Prostate gland (tissue), 2 donors: ENCODE results near the gene SFRP5. TPM values are rescaled to one million over a fixed set of nuclear protein-coding genes. Genes with fewer than 3 reads are reported as not detected.
A peak's percentile ranks its signal among the peaks of the same experiment; 100 is the strongest.

Source experiments
- DNase-seq: peaks from one replicate; pipeline ENCODE4 v3.0.0-alpha.2; 2019; ENCODE audit warnings: low spot score
- H3K27ac ChIP-seq, 2 donors: fragments of 200-600 bp; sonication (generic); 2 replicates each; pipeline ENCODE4 v1.5.1; 2017 to 2019
- H3K27me3 ChIP-seq: fragments of 200-600 bp; sonication (generic); replicated peaks from 2 replicates; pipeline ENCODE4 v1.5.1; 2019; ENCODE audit not compliant: insufficient read depth
- H3K36me3 ChIP-seq, 2 donors: fragments of 200-600 bp; sonication (generic); 1 replicate in 1 of 2; 2 replicates in 1 of 2; pipeline versions ENCODE4 v1.5.1 to v1.8.1; 2017 to 2019
- H3K4me1 ChIP-seq: fragments of 200-600 bp; sonication (generic); replicated peaks from 2 replicates; pipeline ENCODE4 v1.5.1; 2019
- H3K4me3 ChIP-seq, 2 donors: fragments of 200-600 bp; sonication (generic); 2 replicates each; pipeline ENCODE4 v1.5.1; 2017 to 2019
- H3K9me3 ChIP-seq: fragments of 200-600 bp; sonication (generic); 2 replicates; pipeline ENCODE4 v1.5.1; 2017
- CTCF ChIP-seq, 4 experiments: fragments of 200-600 bp in 2 of 4; fragments of 450-650 bp in 2 of 4; sonication (generic) in 2 of 4; IDR thresholded peaks; 1 replicate in 3 of 4; 2 replicates in 1 of 4; pipeline ENCODE4 v1.5.1; 2016 to 2019; ENCODE audit warnings: antibody characterized with exemption in 4 of 4, mild to moderate bottlenecking in 2 of 4, moderate library complexity in 2 of 4
- POLR2A ChIP-seq: fragments of 450-650 bp; IDR thresholded peaks from one replicate; pipeline ENCODE4 v1.6.1; 2016; ENCODE audit warnings: antibody characterized with exemption, mild to moderate bottlenecking
- POLR2AphosphoS5 ChIP-seq: sonication (generic); formaldehyde crosslinking; IDR thresholded peaks from one replicate; pipeline ENCODE4 v1.6.1; 2017; ENCODE audit warnings: antibody characterized with exemption
- WGBS: methylation state at CpG from one replicate; pipeline ENCODE4 v1.1.5; 2018; 5-methylcytosine and 5-hydroxymethylcytosine counted together
- intact Hi-C: fragments of 100-400 bp; cut with DNase I; formaldehyde crosslinking; loops from one replicate; pipeline ENCODE4 v1.14.2; 2022
- total RNA-seq, 2 donors: library from RNA; depleted of rRNA; stranded (reverse); fragments of >200 nt; gene quantifications; one replicate each; pipeline ENCODE4 v1.1.0, GENCODE V29; 2016

The SFRP5 gene
- total RNA-seq, 2 donors from 2014 or later = 0.23 to 3.2 TPM

- H3K27ac ChIP-seq = peak overlapping the region; percentile 3 to 53
- WGBS = 32% methylated on average over 8 of the region's 8 CpGs
- no peaks in the 10 kb centered on the region for H3K27me3 ChIP-seq
- intact Hi-C loops = no loop called here
- H3K9me3 ChIP-seq = no peaks in the 10 kb centered on the region
- no peaks in the 10 kb centered on the region for H3K4me1 ChIP-seq
- TF ChIP-seq POLR2AphosphoS5 (peak; percentile 66), POLR2A (peak; percentile 8), CTCF (IDR thresholded peaks at IDR 0.05) (no peak)
- no peaks in the 10 kb centered on the region for H3K36me3 ChIP-seq
- no peak overlapping the region for H3K4me3 ChIP-seq
- DNase-seq = peak; percentile 43
Observed at GRCh38 chr10:97726636-97727178, 45.1 kb downstream of the SFRP5 start.

- Histone ChIP-seq H3K27me3 (no peaks in the 10 kb centered on the region), H3K9me3 (no peaks in the 10 kb centered on the region), H3K4me3 (no peak overlapping the region), H3K36me3 (no peaks in the 10 kb centered on the region), H3K4me1 (peaks cover under 1% of the 10 kb centered on the region), H3K27ac (no peak overlapping the region)
- WGBS = 74% methylated on average over 5 of the region's 5 CpGs
- DNase-seq = no peak
- intact Hi-C loops = no loop called here
- TF ChIP-seq CTCF (IDR thresholded peaks at IDR 0.05) (no peak), POLR2A (no peak), POLR2AphosphoS5 (no peak)
Observed at GRCh38 chr10:97724341-97724941, 47.4 kb downstream of the SFRP5 start.

- H3K9me3 ChIP-seq = no peaks in the 10 kb centered on the region
- no peak overlapping the region for H3K4me3 ChIP-seq
- WGBS = 89% methylated on average over 3 of the region's 3 CpGs
- TF ChIP-seq CTCF (IDR thresholded peaks at IDR 0.05) (no peak), POLR2AphosphoS5 (no peak), POLR2A (no peak)
- H3K27ac ChIP-seq = no peak overlapping the region
- peaks cover 9% of the 10 kb centered on the region for H3K4me1 ChIP-seq
- intact Hi-C loops = no loop called here
- H3K27me3 ChIP-seq = no peaks in the 10 kb centered on the region
- no peaks in the 10 kb centered on the region for H3K36me3 ChIP-seq
- DNase-seq = no peak
Observed at GRCh38 chr10:97723001-97723400, 48.8 kb downstream of the SFRP5 start.

- Histone ChIP-seq H3K4me1 (peaks cover 9% of the 10 kb centered on the region), H3K27ac (no peak overlapping the region), H3K4me3 (no peak overlapping the region), H3K27me3 (no peaks in the 10 kb centered on the region), H3K9me3 (no peaks in the 10 kb centered on the region), H3K36me3 (no peaks in the 10 kb centered on the region)
- TF ChIP-seq POLR2A (no peak), POLR2AphosphoS5 (no peak), CTCF (IDR thresholded peaks at IDR 0.05) (no peak)
- WGBS = 79% methylated on average over 12 of the region's 12 CpGs
- no peak for DNase-seq
- intact Hi-C loops = no loop called here
Observed at GRCh38 chr10:97721871-97722780, 49.7 kb downstream of the SFRP5 start.
